Thymus (tissue), 11 donors: ENCODE measurements around the gene NDRG3. TPM values are rescaled to one million over a fixed set of nuclear protein-coding genes. Genes with fewer than 3 reads are reported as not detected.
A peak's percentile ranks its signal among the peaks of the same experiment; 100 is the strongest.

Experiments
- DNase-seq, 9 donors: peaks; one replicate each; pipeline ENCODE4 v3.0.0-alpha.2; 2013; ENCODE audit warnings: low spot score in 9 of 9, low read depth in 6 of 9, missing footprints in 1 of 9
- H3K27ac ChIP-seq, 2 donors: one replicate each; pipeline ENCODE4 v1.5.1; 2013; ENCODE audit warnings: control low read depth in 1 of 2, low read depth in 1 of 2, low read length in 1 of 2, mild to moderate bottlenecking in 1 of 2, moderate library complexity in 1 of 2
- H3K27me3 ChIP-seq, 2 donors: one replicate each; pipeline ENCODE4 v1.5.1; 2013; ENCODE audit warnings: low read length in 1 of 2; ENCODE audit not compliant: control insufficient read depth in 2 of 2, insufficient read depth in 1 of 2
- H3K36me3 ChIP-seq, 2 donors: one replicate each; pipeline ENCODE4 v1.5.1; 2013; ENCODE audit warnings: low read length in 1 of 2, mild to moderate bottlenecking in 1 of 2, moderate library complexity in 1 of 2; ENCODE audit not compliant: control insufficient read depth in 2 of 2, insufficient read depth in 2 of 2
- H3K4me1 ChIP-seq, 2 donors: one replicate each; pipeline ENCODE4 v1.5.1; 2013; ENCODE audit warnings: low read length in 2 of 2; ENCODE audit not compliant: control insufficient read depth in 2 of 2, insufficient read depth in 2 of 2
- H3K4me3 ChIP-seq, 2 donors: one replicate each; pipeline ENCODE4 v1.5.1; 2013; ENCODE audit warnings: low read length in 2 of 2, control low read depth in 1 of 2, mild to moderate bottlenecking in 1 of 2
- H3K9me3 ChIP-seq, 2 donors: one replicate each; pipeline ENCODE4 v1.5.1; 2013; ENCODE audit warnings: low read length in 1 of 2, mild to moderate bottlenecking in 1 of 2; ENCODE audit not compliant: control insufficient read depth in 2 of 2, insufficient read depth in 1 of 2
- WGBS: extraction: QIAGEN DNeasy Blood & Tissue Kit; methylation state at CpG from one replicate; pipeline ENCODE4 v1.1.7; 2013; 5-methylcytosine and 5-hydroxymethylcytosine counted together
- polyA plus RNA-seq: library from polyadenylated mRNA; stranded (reverse); fragments of 200-250 nt; gene quantifications from one replicate; pipeline ENCODE4 v1.2.3, GENCODE V29; 2013
- total RNA-seq: library from RNA; stranded (reverse); fragments of 120-200 nt; gene quantifications from one replicate; pipeline ENCODE4 v1.2.4, GENCODE V29; 2013
- donor health status: healthy.

The NDRG3 gene
- total and polyA plus RNA-seq, 2 donors: 15.3 to 18.9 TPM

DNA sequence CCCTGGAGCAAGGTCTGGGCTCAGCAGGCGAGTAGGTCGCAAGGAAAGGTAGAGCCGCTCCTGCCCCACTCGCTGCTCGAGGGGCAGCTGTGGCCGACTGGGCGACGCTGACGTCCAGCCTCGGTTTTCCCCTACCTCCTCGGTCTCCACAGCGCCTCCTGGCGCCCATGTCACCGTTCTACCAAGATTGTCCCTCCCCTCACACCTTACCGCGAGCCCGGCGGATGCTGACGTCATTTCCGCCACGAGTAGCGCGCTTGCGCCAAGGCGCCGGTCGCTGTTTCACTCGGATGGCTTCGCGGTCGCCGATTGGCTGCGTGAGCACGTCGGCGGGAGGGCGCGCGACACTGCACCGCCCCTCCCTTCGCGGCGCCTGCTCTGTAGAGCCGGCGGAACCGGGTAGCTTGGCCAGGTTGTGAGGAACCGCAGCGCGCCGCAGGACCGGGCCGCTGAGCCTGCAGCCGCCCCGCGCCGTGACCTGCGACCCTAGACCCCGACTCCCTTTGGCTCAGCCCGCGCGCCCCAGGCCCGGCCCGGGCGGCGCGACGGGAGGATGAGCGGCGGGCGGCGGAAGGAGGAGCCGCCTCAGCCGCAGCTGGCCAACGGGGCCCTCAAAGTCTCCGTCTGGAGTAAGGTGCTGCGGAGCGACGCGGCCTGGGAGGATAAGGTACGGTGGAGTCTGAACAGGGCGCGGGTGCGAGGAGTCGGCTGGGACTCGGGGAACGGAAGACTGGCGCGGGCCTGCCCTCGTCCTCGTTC lies 140.3 kb downstream of the NDRG3 start, which contains the start of gene RAB5IF:
RAB5IF (plus strand) TSS at position 381 of the 759 bp plus-strand sequence; CDS start at position 554, 173 bp downstream.
- Histone ChIP-seq H3K27me3 (no peaks in the 10 kb centered on the region), H3K36me3 (peaks cover 26 to 28% of the 10 kb centered on the region in 2 donors), H3K27ac (peak within 1 kb of the TSS; percentile 81 to 85), H3K4me3 (peak within 1 kb of the TSS; percentile 70 to 89), H3K4me1 (peaks cover 6 to 26% of the 10 kb centered on the region in 2 donors), H3K9me3 (no peaks in the 10 kb centered on the region)
- DNase-seq: peak; percentile 97 to 100 (median 99)
- under 1% methylated on average over 90 of the region's 90 CpGs for WGBS

DNA sequence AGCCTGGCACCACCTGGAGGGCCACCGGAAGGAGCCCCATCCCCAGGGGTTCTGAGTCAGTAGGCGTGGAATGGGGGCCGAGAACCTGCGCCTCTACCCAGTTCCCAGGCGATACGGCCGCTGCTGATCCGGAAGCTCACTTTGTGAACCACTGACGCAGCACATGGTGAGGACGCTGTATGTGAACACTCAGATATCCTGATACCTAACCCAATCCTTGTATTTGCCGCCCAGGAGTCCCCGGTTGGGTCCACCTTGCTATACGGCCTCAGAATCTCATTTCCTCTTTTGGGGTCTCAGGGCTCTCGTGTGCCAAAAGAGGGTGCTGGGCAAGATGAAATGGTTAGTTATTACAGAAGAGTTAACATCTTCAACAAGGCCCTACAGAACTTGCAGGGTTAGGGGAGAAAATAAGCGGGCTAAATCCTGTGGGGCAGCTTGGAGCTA lies 140.9 kb downstream of the NDRG3 start:
- 41% methylated on average over 15 of the region's 15 CpGs for WGBS
- Histone ChIP-seq H3K9me3 (no peaks in the 10 kb centered on the region), H3K36me3 (peaks cover 23 to 24% of the 10 kb centered on the region in 2 donors), H3K27ac (peak overlapping the region; percentile 81 to 85), H3K4me1 (peaks cover 6 to 26% of the 10 kb centered on the region in 2 donors), H3K27me3 (no peaks in the 10 kb centered on the region), H3K4me3 (peak overlapping the region; percentile 70 to 89)
- DNase-seq: peak in 1 of 9 donors; percentile 43

Other genes with a start within 250 kb of the NDRG3 start
- gene MYL9, start 204.6 kb downstream of the NDRG3 start, total RNA-seq: 6.8 TPM
- gene MYL9, start 204.6 kb downstream of the NDRG3 start, polyA plus RNA-seq: 138 TPM
- gene TGIF2, start 172.5 kb downstream of the NDRG3 start, total RNA-seq: 17.9 TPM
- 14.2 TPM for gene TGIF2, start 172.5 kb downstream of the NDRG3 start, polyA plus RNA-seq
- gene RAB5IF, start 140.3 kb downstream of the NDRG3 start, total RNA-seq: 94.8 TPM
- 103 TPM for gene RAB5IF, start 140.3 kb downstream of the NDRG3 start, polyA plus RNA-seq
- gene SLA2, start 99.9 kb downstream of the NDRG3 start, total RNA-seq: 21.5 TPM
- gene SLA2, start 99.9 kb downstream of the NDRG3 start, polyA plus RNA-seq: 6.8 TPM
- gene DSN1, start 27.7 kb upstream of the NDRG3 start, total RNA-seq: 20.6 TPM
- gene DSN1, start 27.7 kb upstream of the NDRG3 start, polyA plus RNA-seq: 16.4 TPM
- gene TLDC2, start 130.0 kb upstream of the NDRG3 start, total RNA-seq: 0.28 TPM
- 0.48 TPM for gene TLDC2, start 130.0 kb upstream of the NDRG3 start, polyA plus RNA-seq
- gene SAMHD1, start 205.6 kb upstream of the NDRG3 start, total RNA-seq: 45.3 TPM
- gene SAMHD1, start 205.6 kb upstream of the NDRG3 start, polyA plus RNA-seq: 86.2 TPM